Left ventricle myocardium superior (tissue), 1 donor: ENCODE data around the gene UGT1A10. TPM values are rescaled to one million over a fixed set of nuclear protein-coding genes. Genes with fewer than 3 reads are reported as not detected.
A peak's percentile ranks its signal among the peaks of the same experiment; 100 is the strongest.

Experiments used
- ATAC-seq: fragments of 200-7000 bp; cut with Tn5 transposase; one replicate; pipeline ENCODE4 v1.9.1; 2020; ENCODE audit warnings: mild to moderate bottlenecking, moderate library complexity
- DNase-seq: peaks from one replicate; pipeline ENCODE4 v3.0.0-alpha.2; 2020
- intact Hi-C: fragments of 100-400 bp; cut with micrococcal nuclease; formaldehyde crosslinking; loops from one replicate; pipeline ENCODE4 v1.11.0; 2022
- total RNA-seq: library from RNA; stranded (reverse); fragmentation: NEBNext Ultra II Directional; extraction: Animal tissue kit (Norgen Biotek cat#: 25700); gene quantifications from one replicate; pipeline ENCODE4 v1.2.1, GENCODE V29; 2021
- donor health status: DM: no; HTN: yes; CAD: no; lungs with severe emphysema.

UGT1A10 gene
- total RNA-seq, 1 donor from 2014 or later = not detected

GRCh38 chr2:233815861-233816260 lies 179.6 kb downstream of the UGT1A10 start:
- intact Hi-C loops = no loop called here
- no peak for ATAC-seq
- DNase-seq = no peak

GRCh38 chr2:233816334-233816733 lies 180.1 kb downstream of the UGT1A10 start:
- DNase-seq (no peak), ATAC-seq (no peak)
- intact Hi-C loops = no loop called here

GRCh38 chr2:233816771-233817170 lies 180.5 kb downstream of the UGT1A10 start:
- intact Hi-C loops = no loop called here
- DNase-seq = no peak
- ATAC-seq = peak; percentile 18

- intact Hi-C loops = no loop called here
- DNase-seq (no peak), ATAC-seq (no peak)
Observed at GRCh38 chr2:233817361-233817911, 181.2 kb downstream of the UGT1A10 start.

GRCh38 chr2:233817995-233818638 lies 181.9 kb downstream of the UGT1A10 start:
- intact Hi-C loops = no loop called here
- DNase-seq (no peak), ATAC-seq (no peak)

GRCh38 chr2:233818639-233819621 lies 182.7 kb downstream of the UGT1A10 start:
- intact Hi-C loops = no loop called here
- no peak for ATAC-seq
- no peak for DNase-seq

GRCh38 chr2:233819884-233820773 lies 183.9 kb downstream of the UGT1A10 start:
- no peak for ATAC-seq
- DNase-seq = no peak
- intact Hi-C loops = no loop called here

GRCh38 chr2:233820774-233821105 lies 184.5 kb downstream of the UGT1A10 start:
- DNase-seq = no peak
- intact Hi-C loops = no loop called here
- no peak for ATAC-seq

GRCh38 chr2:233821196-233821595 lies 184.9 kb downstream of the UGT1A10 start:
- ATAC-seq (no peak), DNase-seq (no peak)

GRCh38 chr2:233821709-233822100 lies 185.5 kb downstream of the UGT1A10 start:
- DNase-seq (no peak), ATAC-seq (no peak)
- intact Hi-C loops = no loop called here

More at GRCh38 chr2:233821196-233821595, 184.9 kb downstream of the UGT1A10 start:
- intact Hi-C loops = no loop called here

GRCh38 chr2:233822101-233822771 lies 186.0 kb downstream of the UGT1A10 start:
- no peak for DNase-seq
- ATAC-seq = no peak
- intact Hi-C loops = no loop called here

Other genes with a start within 250 kb of the UGT1A10 start
- 21.8 TPM for gene USP40, start 69.7 kb upstream of the UGT1A10 start, total RNA-seq
- not detected for gene UGT1A8, start 18.8 kb upstream of the UGT1A10 start, total RNA-seq
- not detected for gene UGT1A9, start 35.5 kb downstream of the UGT1A10 start, total RNA-seq
- gene UGT1A7, start 45.5 kb downstream of the UGT1A10 start, total RNA-seq = not detected
- not detected for gene UGT1A6, start 56.4 kb downstream of the UGT1A10 start, total RNA-seq
- not detected for gene UGT1A5, start 76.5 kb downstream of the UGT1A10 start, total RNA-seq
- not detected for gene UGT1A4, start 82.3 kb downstream of the UGT1A10 start, total RNA-seq
- not detected for gene UGT1A3, start 92.6 kb downstream of the UGT1A10 start, total RNA-seq
- not detected for gene UGT1A1, start 123.8 kb downstream of the UGT1A10 start, total RNA-seq
- gene MROH2A, start 141.9 kb downstream of the UGT1A10 start, total RNA-seq = not detected
- 0.52 TPM for gene HJURP, start 218.1 kb downstream of the UGT1A10 start, total RNA-seq